ENCODE results near the gene TTYH2. TPM values are rescaled to one million over a fixed set of nuclear protein-coding genes. Genes with fewer than 3 reads are reported as not detected.
"Not testable (repeated sequence)": the region's sequence is repeated elsewhere in the genome, so short reads cannot be mapped to it uniquely, and the experiment has no call there.

TTYH2 gene
- total RNA-seq, 1 donor from 2014 or later = 0.81 TPM

- DNase-seq (ENCODE audit: low spot score) = no peak
- ATAC-seq = no peak
Observed at GRCh38 chr17:74252211-74252610, 38.8 kb downstream of the TTYH2 start.

DNA sequence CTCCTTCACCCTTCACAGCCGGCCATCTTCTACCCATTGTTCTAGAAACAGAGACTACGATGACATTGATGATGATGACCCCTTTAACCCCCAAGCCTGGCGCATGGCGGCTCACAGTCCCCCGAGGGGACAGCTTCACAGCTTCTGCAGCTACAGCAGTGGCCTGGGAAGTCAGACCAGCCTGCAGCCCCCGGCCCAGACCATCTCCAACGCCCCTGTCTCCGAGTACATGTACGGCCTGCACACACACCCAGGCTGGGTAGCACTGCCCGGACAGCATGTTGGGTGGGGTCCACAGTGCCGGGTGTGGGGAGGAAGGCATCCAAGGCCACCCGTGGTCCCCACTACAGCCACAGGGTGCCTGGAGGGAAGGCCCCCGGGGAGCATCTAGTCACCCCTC, 39.7 kb downstream of the TTYH2 start:
- DNase-seq (ENCODE audit: low spot score) (no peak), ATAC-seq (no peak)

DNA sequence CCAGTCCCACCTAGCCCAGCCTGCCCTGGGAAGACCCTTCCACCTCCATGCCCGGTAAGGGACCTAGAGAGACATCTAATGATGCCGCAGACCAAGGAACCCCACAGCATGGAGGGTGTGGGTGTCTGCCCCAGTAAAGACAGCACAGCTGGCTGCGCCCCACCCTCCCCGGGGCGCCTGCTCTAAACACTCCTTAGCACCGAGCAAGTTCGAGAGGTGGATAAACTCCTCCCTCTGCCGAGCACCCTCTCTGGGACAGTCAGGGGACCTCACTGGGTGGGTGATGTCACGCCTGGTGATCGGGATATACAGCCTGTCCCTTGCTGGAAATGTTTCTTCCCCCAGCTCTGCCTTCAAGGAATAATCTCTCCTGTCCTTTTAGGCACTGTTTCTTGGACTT, 43.9 kb downstream of the TTYH2 start:
- DNase-seq (ENCODE audit: low spot score) (no peak), ATAC-seq (no peak)

DNA sequence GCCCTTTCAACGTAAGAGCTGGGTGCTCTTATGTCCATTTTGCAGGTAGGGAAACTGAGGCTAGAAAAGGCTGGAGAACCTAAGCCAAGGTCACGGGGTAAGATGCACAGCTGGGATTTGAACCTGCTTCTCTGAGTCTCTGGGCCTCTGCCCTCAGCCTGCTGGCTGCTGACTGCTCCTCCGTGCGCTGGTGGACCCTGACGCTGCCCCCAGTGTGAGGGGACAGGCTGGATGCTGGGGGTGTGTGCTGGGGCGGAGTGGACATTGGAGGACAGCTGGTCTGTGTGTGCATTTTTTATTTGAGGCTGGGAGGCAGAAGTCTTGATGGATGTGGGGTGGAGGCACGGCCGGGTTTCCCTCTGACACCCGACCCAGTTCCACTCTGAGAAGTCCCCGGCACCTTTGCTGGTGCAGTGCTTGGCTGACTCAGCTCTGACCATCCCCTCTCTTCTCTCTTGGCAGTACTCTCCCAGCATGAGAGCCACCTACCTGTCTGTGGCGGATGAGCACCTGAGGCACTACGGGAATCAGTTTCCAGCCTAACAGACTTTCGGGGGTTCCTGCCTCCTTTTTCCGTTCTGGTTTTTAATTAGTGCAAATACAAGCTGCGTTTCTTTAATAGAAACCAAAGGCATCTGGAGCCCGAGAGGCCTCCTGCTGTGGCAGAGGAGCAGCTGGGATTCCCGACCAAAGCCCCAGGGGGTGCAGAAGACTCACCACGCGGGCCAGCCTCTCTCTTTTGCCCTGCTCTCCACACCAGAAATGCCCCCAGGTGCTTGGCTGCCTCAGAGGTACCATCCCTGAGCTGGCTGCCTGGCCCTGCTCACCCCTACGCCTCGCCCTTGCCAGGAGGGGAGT, 46.5 kb downstream of the TTYH2 start:
- no peak for DNase-seq (ENCODE audit: low spot score)
- ATAC-seq = no peak

GRCh38 chr17:74260525-74260850, 47.1 kb downstream of the TTYH2 start:
- no peak for DNase-seq (ENCODE audit: low spot score)
- no peak for ATAC-seq

DNA sequence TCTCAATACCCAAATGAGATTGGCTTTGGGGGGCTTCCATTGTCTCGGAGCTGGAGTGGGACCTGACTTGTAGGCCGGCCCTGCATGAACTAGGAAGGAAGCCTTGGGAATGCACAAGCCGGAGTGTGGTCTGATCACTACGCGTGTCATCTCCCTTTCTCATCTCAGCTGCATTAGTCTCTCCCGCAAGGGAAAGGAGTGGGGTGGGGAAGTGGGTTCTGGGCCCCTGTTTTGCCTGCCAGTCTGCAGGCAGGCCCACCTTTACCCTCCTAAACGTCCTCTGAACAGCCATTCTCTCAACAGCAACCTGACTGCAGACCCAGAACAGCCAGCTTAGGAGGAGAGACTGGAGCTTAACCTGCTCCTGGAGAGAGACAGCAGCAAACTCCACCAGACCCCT, 49.2 kb downstream of the TTYH2 start:
- ATAC-seq (no peak), DNase-seq (ENCODE audit: low spot score) (no peak)

DNA sequence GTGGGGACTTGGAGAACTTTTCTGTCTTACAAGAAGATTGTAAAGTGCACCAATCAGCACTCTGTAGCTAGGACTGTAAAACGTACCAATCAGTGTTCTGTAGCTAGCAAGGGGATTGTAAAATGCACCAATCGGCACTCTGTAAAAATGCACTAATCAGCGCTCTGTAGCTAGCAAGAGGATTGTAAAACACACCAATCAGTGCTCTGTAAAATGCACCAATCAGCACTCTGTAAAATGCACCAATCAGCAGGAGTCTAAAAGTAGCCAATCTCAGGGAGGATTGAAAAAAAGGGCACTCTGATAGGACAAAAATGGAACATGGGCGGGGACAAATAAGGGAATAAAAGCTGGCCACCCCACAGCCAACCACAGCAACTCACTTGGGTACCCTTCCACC, 53.7 kb downstream of the TTYH2 start:
- DNase-seq (ENCODE audit: low spot score); ATAC-seq: not testable (repeated sequence)

DNA sequence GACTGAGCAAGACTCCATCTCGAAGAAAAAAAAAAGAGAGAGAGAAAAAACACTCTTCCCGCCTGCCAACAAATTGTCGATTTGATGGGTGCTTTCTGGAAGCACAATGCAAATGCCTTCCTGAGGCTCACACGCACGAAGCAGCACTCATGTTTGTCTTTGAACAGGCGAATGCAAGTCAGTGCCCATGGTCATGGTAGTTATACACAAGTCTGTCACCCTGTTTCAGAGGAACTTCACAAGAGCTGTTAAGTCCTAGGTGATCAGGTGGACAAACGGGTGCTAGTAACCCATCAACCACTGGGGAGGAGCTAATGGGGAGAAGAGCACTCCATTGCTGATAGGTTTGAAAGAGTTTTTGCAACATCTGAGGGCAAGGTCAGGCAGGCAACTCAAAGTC, 54.2 kb downstream of the TTYH2 start:
- no peak for ATAC-seq
- no peak for DNase-seq (ENCODE audit: low spot score)

GRCh38 chr17:74267987-74268499, 54.7 kb downstream of the TTYH2 start:
- DNase-seq (ENCODE audit: low spot score) = no peak
- no peak for ATAC-seq

GRCh38 chr17:74268558-74268957, 55.2 kb downstream of the TTYH2 start:
- ATAC-seq = no peak
- no peak for DNase-seq (ENCODE audit: low spot score)

- DNase-seq (ENCODE audit: low spot score) (no peak), ATAC-seq (no peak)
Observed at GRCh38 chr17:74270333-74270732, 57.0 kb downstream of the TTYH2 start.

GRCh38 chr17:74271281-74271680, 57.9 kb downstream of the TTYH2 start:
- DNase-seq (ENCODE audit: low spot score) = no peak
- ATAC-seq = no peak

DNA sequence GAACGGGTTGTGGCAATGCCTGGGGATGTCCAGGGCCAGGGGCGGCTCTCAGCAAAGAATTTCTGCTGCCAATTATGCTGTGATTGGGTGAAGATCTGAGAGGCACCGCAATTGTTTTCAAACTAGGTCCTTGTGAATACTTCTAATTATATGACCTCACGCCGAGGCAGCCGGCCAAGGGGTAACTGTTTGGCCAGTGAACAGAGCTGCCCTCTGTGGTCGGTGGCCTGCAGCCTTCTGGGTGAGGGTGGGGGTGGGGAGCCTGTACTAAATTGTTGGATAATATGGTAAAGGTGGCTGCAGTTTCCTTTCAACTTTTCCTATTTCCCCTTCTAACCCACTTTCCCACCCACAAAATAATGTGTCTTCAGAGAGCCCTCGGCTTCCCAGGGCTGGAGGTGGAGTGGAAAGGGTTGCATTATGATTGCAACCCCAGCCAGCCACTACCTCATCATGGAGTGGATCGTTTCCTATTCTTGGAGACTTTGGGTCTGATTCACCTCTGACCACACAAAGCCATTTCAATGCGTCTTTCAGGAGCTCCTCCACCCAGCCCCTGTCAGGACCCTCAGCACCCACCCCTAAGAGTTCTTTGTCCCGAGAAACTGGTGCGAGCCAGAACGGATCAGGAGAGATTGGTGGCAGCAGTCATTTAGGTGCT, 58.7 kb downstream of the TTYH2 start:
- ATAC-seq = no peak
- DNase-seq (ENCODE audit: low spot score) = no peak

DNA sequence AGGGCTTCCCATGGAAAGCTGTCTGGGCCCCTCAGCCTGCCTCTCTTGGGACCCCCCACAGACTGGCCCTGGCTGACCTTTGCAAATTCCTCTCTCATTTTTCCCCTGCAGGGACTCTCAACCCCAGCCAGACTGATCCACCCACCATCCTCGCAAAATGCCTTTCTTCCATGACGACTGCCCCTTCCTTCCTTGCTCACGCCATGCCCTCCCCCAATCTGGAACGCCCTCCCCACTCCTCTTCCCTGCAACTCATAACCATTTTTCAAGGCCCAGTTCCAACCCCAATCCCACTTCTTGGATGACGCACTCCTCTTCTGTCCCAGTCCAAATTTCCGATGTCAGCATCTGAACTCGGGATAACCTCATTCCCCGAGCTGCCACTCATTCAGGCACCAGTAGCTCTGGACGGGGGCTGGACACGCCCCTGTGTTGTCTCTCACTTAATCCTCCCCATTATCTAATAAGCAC, 59.4 kb downstream of the TTYH2 start:
- no peak for DNase-seq (ENCODE audit: low spot score)
- no peak for ATAC-seq

- DNase-seq (ENCODE audit: low spot score) (no peak), ATAC-seq (no peak)
Observed at GRCh38 chr17:74274060-74274708, 60.8 kb downstream of the TTYH2 start, which contains the start of gene DNAI2. TSS of gene DNAI2 (plus strand) at chr17:74274234. CDS start at chr17:74281818, 7,584 bp downstream.

DNA sequence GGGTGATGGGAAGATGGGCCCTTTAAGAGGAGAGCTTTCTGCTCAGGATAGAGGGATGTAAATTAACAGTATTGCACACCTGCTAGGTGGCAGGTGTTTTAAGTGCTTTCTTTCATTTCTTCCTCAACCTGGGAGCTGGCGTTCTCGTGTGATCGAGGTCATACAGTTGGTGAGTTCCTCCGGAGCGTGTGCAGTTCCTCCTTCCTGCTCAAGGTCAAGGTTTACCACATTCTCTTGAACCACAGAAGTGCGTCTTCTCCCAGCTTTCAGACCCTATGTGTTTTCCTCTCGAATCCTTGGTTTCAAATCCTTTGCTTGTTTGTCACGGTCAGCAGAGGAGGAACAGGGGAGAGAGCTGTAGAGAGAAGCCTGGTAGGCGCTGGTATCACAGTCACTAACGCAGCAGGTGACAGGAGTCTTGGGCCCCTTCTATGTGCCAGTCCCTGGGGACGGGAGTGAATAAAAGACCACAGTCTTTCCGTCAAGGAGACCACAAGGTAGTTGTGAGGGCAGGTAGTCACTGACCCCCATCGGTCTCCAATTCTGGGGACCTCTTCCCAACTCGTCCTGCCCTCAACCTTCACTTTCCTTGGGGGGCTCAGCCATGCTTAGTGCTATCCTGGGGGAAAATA, 61.5 kb downstream of the TTYH2 start:
- DNase-seq (ENCODE audit: low spot score) = no peak
- ATAC-seq = no peak

DNA sequence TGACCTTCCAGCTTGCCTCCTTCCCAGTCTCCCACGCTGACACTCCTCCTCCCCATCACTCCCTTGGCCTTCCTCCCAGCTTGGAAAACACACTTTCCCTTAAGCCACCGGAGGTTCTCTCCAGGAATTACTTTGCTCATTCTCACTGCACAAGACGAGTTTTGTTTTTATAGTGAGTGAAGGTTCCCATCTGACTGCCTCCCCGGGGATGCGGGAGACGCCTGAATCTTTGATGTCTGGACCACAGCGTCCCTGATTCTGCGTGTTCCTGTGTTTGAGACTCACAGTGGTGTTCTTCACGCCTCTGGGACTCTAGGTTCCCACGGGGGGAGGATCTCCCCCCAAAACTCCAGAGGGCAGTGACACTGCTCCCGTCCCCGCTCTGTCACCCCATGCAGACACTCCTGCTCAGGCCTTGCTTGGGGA, 62.7 kb downstream of the TTYH2 start:
- no peak for DNase-seq (ENCODE audit: low spot score)
- no peak for ATAC-seq

DNA sequence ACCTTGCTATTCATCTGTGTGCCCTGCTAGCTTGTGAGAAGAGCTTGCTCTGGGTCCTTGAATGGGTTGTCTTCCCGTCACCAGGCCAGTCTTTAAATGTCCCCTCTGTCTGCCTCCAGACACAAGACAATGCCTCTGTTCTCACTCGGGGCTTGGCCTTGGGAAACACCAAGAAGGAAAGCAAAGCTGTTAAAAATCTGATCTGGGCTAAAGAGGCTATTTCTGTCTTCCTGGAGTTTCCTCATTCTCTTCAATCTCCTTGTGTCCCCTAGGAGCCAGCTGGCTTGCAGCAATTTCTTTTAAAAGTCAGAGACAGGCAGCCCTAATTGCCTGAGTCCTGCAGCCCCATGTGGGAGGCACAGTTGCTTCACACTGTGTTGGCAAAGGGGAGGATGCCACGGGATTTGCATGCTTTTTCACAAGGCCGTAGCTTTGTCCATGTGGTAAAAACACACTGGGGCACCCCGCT, 63.2 kb downstream of the TTYH2 start:
- DNase-seq (ENCODE audit: low spot score) (no peak), ATAC-seq (no peak)

DNA sequence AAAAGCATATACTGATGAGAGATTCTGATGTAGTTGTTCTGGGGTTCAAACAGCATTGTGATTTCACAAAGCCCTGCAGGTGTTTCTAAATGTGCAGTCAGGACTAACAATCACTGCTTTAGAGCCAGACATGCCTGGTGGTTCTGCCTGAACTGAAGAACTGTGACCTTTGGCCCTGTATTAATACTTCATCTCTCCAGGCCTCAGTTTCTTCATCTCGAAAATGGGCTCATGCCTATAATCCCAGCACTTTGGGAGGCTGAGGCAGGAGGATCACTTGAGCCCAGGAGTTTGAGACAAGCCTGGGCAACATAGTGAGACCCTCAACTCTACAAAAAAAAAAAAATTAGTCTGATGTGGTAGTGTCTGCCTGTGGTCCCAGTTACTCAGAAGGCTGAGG, 64.6 kb downstream of the TTYH2 start:
- no peak for DNase-seq (ENCODE audit: low spot score)
- ATAC-seq = no peak

DNA sequence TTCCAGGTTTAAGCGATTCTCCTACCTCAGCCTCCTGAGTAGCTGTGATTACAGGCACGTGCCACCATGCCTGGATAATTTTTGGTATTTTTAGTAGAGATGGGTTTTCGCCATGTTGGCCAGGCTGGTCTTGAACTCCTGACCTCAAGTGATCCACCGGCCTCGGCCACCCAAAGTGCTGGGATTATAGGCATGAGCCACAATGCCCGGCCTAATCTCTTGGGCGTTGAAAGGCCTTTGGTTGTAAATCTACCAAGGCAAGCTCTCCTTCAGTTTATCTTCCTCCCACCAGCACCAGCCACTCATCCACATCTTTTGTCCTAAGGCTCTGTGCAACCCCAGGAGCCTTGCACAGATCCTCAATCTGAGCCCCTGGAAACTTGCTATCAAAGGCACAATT, 66.2 kb downstream of the TTYH2 start:
- not testable (repeated sequence) for ATAC-seq; DNase-seq (ENCODE audit: low spot score)

- no peak for DNase-seq (ENCODE audit: low spot score)
- no peak for ATAC-seq
Observed at GRCh38 chr17:74280093-74280513, 66.7 kb downstream of the TTYH2 start.

Data from left lobe of liver (tissue), 2 donors.